Lung (tissue), 12 donors: ENCODE measurements around the gene STX3. TPM values are rescaled to one million over a fixed set of nuclear protein-coding genes. Genes with fewer than 3 reads are reported as not detected.

Experiments used
- ATAC-seq: fragments of 200-7000 bp; cut with Tn5 transposase; one replicate; pipeline ENCODE4 v1.9.1; 2020; ENCODE audit warnings: moderate number of reproducible peaks; ENCODE audit not compliant: insufficient read depth, low FRiP score
- DNase-seq, 3 donors: peaks; one replicate each; pipeline ENCODE4 v3.0.0-alpha.2; 2013 to 2017
- H3K27ac ChIP-seq, 2 donors: one replicate each; pipeline ENCODE4 v1.5.1; 2013; ENCODE audit warnings: mild to moderate bottlenecking in 2 of 2, moderate library complexity in 2 of 2, control low read depth in 1 of 2, inconsistent platforms in 1 of 2, low read depth in 1 of 2, low read length in 1 of 2
- H3K27me3 ChIP-seq, 3 donors: one replicate each; pipeline ENCODE4 v1.5.1; 2013; ENCODE audit warnings: low read length in 2 of 3; ENCODE audit not compliant: control insufficient read depth in 3 of 3, insufficient read depth in 3 of 3
- H3K36me3 ChIP-seq, 4 donors: one replicate each; pipeline ENCODE4 v1.5.1; 2013; ENCODE audit warnings: low read length in 4 of 4, mild to moderate bottlenecking in 1 of 4, moderate library complexity in 1 of 4; ENCODE audit not compliant: control insufficient read depth in 4 of 4, insufficient read depth in 4 of 4
- H3K4me1 ChIP-seq, 5 donors: one replicate each; pipeline ENCODE4 v1.5.1; 2013; ENCODE audit warnings: low read length in 5 of 5, mild to moderate bottlenecking in 2 of 5, moderate library complexity in 1 of 5; ENCODE audit not compliant: control insufficient read depth in 5 of 5, insufficient read depth in 5 of 5
- H3K4me3 ChIP-seq: one replicate; pipeline ENCODE4 v1.5.1; 2013; ENCODE audit warnings: mild to moderate bottlenecking, control low read depth, moderate library complexity
- H3K9ac ChIP-seq, 2 donors: one replicate each; pipeline ENCODE4 v1.5.1; 2013; ENCODE audit warnings: low read length in 2 of 2, control low read depth in 1 of 2; ENCODE audit not compliant: insufficient read depth in 1 of 2
- H3K9me3 ChIP-seq, 4 donors: one replicate each; pipeline ENCODE4 v1.5.1; 2013; ENCODE audit warnings: low read length in 3 of 4, mild to moderate bottlenecking in 1 of 4, moderate library complexity in 1 of 4; ENCODE audit not compliant: control insufficient read depth in 4 of 4, insufficient read depth in 3 of 4
- WGBS, 2 donors: extraction: QIAGEN DNeasy Blood & Tissue Kit; methylation state at CpG; one replicate each; pipeline ENCODE4 v1.1.7; 2013; 5-methylcytosine and 5-hydroxymethylcytosine counted together
- polyA plus RNA-seq, 2 donors: library from polyadenylated mRNA; stranded (reverse); fragments of 200-250 nt; gene quantifications; one replicate each; pipeline ENCODE4 v1.2.1, GENCODE V29; 2013
- total RNA-seq, 2 donors: library from RNA; depleted of rRNA in 1 of 2; stranded (reverse); fragments of >200 nt in 1 of 2; gene quantifications; one replicate each; pipeline ENCODE4 v1.2.1, GENCODE V29; 2014 to 2021
- TF ChIP-seq, protein P1 (sequence below): IDR thresholded peaks from 2 replicates; pipeline ENCODE4 v1.5.1; 2012; ENCODE audit warnings: mild to moderate bottlenecking; ENCODE audit errors: control extremely low read depth, extremely low read depth
- donor health status: control.
- donor health status: control.
- donor health status: Bipolar disorder and iron deficiency.
- donor health status: healthy.
- donor health status: DM: yes; HTN: yes; CAD: no.

STX3 gene
- total and polyA plus RNA-seq, 4 donors: 38.9 to 61.5 (median 47.0) TPM

DNA sequence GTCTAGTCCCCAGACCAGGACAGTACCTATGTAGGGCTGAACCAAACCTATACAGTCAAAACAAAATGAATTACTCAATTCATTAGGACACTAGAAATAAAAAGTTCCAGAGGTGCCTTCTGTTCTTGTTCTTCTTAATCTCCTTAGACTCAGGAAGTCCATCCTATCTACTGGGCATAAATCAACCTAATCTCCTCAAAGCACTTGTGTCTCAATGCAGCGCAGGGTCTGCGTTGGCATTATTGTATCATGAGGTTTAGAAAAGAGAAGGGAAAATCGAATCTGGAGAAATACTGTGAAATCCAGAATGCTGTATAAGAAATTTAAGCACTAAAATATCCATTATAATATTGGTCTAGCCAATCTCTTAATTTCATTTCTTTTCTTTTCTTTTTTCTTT lies 39.1 kb upstream of the STX3 start:
- no peaks in the 10 kb centered on the region for H3K9me3 ChIP-seq
- H3K9ac ChIP-seq: no peak overlapping the region
- ATAC-seq (no peak), DNase-seq (no peak)
- H3K36me3 ChIP-seq: no peaks in the 10 kb centered on the region
- 54 to 64% methylated on average over 3 of the region's 3 CpGs for WGBS, 2 donors
- TF ChIP-seq, protein P1, sequence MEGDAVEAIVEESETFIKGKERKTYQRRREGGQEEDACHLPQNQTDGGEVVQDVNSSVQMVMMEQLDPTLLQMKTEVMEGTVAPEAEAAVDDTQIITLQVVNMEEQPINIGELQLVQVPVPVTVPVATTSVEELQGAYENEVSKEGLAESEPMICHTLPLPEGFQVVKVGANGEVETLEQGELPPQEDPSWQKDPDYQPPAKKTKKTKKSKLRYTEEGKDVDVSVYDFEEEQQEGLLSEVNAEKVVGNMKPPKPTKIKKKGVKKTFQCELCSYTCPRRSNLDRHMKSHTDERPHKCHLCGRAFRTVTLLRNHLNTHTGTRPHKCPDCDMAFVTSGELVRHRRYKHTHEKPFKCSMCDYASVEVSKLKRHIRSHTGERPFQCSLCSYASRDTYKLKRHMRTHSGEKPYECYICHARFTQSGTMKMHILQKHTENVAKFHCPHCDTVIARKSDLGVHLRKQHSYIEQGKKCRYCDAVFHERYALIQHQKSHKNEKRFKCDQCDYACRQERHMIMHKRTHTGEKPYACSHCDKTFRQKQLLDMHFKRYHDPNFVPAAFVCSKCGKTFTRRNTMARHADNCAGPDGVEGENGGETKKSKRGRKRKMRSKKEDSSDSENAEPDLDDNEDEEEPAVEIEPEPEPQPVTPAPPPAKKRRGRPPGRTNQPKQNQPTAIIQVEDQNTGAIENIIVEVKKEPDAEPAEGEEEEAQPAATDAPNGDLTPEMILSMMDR: no peak
- H3K27me3 ChIP-seq: no peaks in the 10 kb centered on the region
- no peak overlapping the region for H3K27ac ChIP-seq
- H3K4me3 ChIP-seq: no peak overlapping the region
- H3K4me1 ChIP-seq: no peaks in the 10 kb centered on the region

DNA sequence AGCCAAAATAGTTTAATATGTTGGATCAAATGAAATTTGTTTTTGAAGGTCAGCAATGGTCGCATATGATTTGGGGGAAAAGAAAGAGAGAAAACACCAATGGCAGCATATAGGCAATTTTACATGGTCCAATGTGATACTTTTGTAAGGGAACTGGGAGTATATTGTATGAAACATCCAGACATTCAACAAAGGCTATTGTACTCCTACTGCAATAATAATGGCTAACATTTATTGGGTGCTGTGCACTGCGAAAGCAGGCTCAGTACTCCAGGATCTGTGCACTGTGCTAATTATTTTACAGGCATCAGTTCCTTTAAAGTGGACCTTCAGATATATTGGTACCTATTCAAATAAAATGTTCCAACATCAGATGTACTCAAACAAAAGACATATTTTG lies 35.6 kb upstream of the STX3 start:
- 91 to 92% methylated on average over 2 of the region's 2 CpGs for WGBS, 2 donors
- H3K9me3 ChIP-seq: no peaks in the 10 kb centered on the region
- no peaks in the 10 kb centered on the region for H3K27me3 ChIP-seq
- DNase-seq: no peak
- H3K27ac ChIP-seq: no peak overlapping the region
- H3K36me3 ChIP-seq: no peaks in the 10 kb centered on the region
- H3K4me3 ChIP-seq: no peak overlapping the region
- TF ChIP-seq, protein P1: no peak
- no peak overlapping the region for H3K9ac ChIP-seq
- no peak for ATAC-seq
- no peaks in the 10 kb centered on the region for H3K4me1 ChIP-seq

DNA sequence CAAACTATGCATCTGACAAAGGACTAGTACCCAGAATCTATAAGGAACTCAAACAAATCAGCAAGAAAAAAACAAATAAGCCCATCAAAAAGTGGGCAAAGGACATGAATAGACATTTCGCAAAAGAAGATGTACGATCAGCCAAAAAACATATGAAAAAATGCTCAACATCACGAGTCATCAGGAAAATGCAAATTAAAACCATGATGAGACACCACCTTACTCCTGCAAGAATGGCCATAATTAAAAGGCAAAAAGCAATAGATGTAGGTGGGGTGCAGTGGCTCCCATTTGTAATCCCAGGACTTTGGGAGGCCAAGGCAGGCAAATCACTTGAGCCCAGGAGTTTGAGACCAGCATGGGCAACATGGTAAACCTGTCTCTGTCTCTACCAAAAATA lies 31.1 kb upstream of the STX3 start:
- Histone ChIP-seq H3K9ac (no peak overlapping the region), H3K4me1 (no peaks in the 10 kb centered on the region), H3K4me3 (no peak overlapping the region), H3K36me3 (no peaks in the 10 kb centered on the region), H3K27me3 (no peaks in the 10 kb centered on the region), H3K9me3 (no peaks in the 10 kb centered on the region), H3K27ac (no peak overlapping the region)
- DNase-seq: no peak
- TF ChIP-seq, protein P1: no peak
- 70 to 72% methylated on average over 3 of the region's 3 CpGs for WGBS, 2 donors
- ATAC-seq: no peak

DNA sequence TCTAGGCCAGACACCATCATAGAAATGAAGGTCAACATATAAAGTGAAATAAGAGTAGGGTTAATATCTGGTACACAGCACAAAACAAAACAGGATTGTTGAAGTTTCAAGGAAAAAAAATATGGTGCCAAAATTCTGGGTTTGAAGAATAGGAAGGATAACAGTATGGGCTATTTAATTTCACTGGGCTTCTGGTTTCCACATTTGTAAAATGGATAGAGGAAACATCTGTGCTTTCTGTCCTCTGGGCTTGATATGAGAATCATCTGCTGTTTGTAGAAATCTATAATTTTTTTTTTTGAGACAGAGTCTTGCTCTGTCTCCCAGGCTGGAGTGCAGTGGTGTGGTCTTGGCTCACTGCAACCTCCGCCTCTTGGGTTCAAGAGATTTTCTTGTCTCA lies 27.8 kb upstream of the STX3 start:
- H3K4me1 ChIP-seq: no peaks in the 10 kb centered on the region
- H3K36me3 ChIP-seq: no peaks in the 10 kb centered on the region
- H3K4me3 ChIP-seq: no peak overlapping the region
- WGBS, 2 donors: 98 to 100% methylated on average over 1 of the region's 1 CpG
- ATAC-seq: no peak
- H3K27me3 ChIP-seq: no peaks in the 10 kb centered on the region
- H3K27ac ChIP-seq: no peak overlapping the region
- H3K9ac ChIP-seq: no peak overlapping the region
- no peaks in the 10 kb centered on the region for H3K9me3 ChIP-seq
- DNase-seq: no peak
- TF ChIP-seq, protein P1: no peak
